Dermis lymphatic vessel endothelial cell (primary cell): ENCODE measurements around the gene FAF1. TPM values are rescaled to one million over a fixed set of nuclear protein-coding genes. Genes with fewer than 3 reads are reported as not detected.

Experiments
- total RNA-seq: library from RNA; depleted of rRNA; stranded (reverse); fragments of >200 nt; gene quantifications from 2 replicates; pipeline ENCODE4 v1.2.1, GENCODE V29; 2014

Gene FAF1
- total RNA-seq, result 25.5 and 36.3 TPM in 2 replicates

GRCh38 chr1:50959913-50960844 is at the start of gene FAF1:
Gene FAF1 (minus strand): TSS chr1:50960267. CDS start chr1:50959811, 456 bp downstream.

DNA sequence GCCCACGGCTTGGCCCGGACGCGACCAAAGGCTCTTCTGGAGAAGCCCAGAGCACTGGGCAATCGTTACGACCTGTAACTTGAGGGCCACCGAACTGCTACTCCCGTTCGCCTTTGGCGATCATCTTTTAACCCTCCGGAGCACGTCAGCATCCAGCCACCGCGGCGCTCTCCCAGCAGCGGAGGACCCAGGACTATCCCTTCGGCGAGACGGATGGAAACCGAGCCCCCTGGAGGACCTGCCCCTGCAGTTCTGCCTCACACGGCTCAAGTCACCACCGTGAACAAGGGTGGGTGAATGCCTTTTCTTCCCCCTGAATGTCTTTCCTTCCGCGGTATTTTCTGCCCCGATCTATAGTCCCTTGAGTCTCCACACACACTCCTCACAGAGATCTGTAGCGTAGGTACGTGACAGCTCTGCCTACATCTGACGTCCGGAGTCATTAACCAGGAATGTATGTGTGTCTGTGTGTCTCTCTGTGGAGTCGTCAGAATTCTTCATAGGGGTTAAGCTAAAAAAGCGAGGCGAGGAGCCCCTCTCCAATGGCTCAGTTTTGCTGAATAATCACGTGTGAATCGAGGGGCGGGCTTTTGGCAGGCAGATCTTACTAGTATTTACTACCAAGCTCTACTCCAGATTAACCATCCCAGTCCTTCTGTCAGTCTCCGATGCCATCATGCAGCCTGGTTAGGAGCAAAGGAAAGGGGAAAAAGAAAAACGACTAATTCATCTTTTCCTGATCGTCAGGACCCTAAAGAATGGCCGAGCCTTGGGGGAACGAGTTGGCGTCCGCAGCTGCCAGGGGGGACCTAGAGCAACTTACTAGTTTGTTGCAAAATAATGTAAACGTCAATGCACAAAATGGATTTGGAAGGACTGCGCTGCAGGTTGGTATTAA is 9.8 kb upstream of the FAF1 start, which contains the start of gene CDKN2C:
Gene CDKN2C (plus strand): TSS at position 635 of the 898 bp plus-strand sequence. CDS start 124 bp downstream, at position 759.

DNA sequence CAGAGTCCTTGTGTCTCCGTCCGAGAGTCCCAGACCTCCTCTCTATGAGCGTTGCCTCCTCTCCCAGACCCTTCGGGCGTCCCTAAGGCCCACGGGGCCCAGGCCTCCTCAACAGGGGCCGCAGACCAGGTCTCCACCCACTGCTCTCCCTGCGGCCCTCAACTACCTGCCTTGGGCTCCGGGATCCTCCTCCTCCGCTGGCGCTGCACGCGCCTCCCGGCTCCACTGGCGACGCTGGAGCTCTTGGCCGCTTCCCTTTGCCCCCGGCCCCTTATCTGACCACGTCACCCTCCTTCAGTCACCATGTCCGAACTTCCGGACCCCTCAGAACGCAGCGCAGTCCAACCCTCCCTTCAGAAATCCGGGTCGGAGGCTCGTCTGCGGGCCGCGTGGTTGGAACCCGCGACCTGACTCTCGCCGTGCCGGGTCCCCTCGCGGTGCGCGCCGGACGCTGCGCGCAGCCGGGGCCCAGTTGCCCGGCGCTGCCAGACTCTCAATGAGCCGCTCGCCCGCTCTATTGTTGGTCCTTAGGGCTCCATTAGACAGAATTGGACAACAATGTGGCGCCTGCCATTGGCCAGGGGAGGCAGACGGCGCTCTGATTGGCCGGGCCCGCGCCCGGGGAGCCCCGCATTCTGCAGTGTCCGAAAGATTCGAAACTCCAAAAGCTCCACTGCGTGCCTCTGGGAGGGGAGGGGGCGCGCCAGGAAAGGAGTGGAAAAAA is 537.0 kb downstream of the FAF1 start, which contains the start of gene DMRTA2:
Gene DMRTA2 (minus strand): TSS at position 498 of the 724 bp plus-strand sequence. CDS start 1,907 bp downstream, outside the sequence.

Other genes with a start within 250 kb of the FAF1 start
- gene CDKN2C, start 10.0 kb upstream of the FAF1 start, total RNA-seq, result 9.2 and 28.2 TPM in 2 replicates
- not detected in 2 replicates for gene C1orf185, start 142.0 kb upstream of the FAF1 start, total RNA-seq